Myocyte (in vitro differentiated cells): ENCODE measurements around the gene TMEM191C. TPM values are rescaled to one million over a fixed set of nuclear protein-coding genes. Genes with fewer than 3 reads are reported as not detected.
"Not testable (repeated sequence)": the region's sequence is repeated elsewhere in the genome, so short reads cannot be mapped to it uniquely, and the experiment has no call there.

Experiments used
- DNase-seq: peaks from one replicate; pipeline ENCODE4 v3.0.0-alpha.2; 2012; ENCODE audit warnings: low read depth
- polyA plus RNA-seq: library from polyadenylated mRNA; unstranded; fragments of >200 nt; gene quantifications from one replicate; pipeline ENCODE4 v1.2.1, GENCODE V29; 2012; ENCODE audit warnings: missing spikeins
- total RNA-seq: library from RNA; depleted of rRNA; stranded (reverse); fragments of >200 nt; gene quantifications from 2 replicates; pipeline ENCODE4 v1.2.3, GENCODE V29; 2014

The TMEM191C gene
- 0.52 and 0.75 TPM in 2 replicates for total RNA-seq
- 0.79 TPM for polyA plus RNA-seq

DNA sequence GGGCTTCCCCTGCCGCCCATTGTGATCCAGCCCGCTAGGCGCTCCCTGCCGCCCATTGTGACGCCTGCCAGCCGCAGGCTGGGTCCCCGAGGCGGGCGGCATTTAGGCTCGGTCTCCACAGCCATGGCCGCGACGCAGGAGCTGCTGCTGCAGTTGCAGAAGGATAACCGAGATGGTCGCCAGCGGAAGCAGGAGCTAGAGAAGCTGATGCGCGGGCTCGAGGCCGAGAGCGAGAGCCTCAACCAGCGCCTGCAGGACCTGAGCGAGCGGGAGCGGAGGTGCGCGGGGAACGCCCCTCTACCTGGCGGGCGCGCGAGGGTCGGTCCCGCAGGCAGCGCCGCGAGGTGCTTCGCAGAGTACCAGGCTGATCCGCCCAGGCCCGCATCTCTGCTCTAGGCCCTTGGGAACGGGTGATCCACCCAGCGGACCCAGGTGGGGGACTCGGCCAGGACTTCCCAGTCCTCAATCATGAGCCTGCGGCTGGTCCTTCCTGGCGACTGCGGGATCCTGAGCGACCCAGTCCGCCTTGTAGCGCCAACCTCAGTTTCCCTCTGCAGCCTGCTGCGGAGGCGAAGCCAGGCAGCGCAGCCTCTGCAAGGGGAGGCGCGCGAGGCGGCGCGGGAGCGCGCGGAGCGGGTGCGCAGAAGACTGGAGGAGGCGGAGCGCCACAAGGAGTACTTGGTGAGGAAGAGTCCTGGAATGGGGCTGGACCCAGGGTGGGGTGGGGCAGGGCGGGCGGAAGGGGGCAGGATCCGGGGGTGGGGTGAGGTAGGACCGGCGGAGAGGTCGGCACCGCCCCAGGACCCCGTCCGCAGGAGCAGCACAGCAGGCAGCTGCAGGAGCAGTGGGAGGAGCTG is at the start of gene TMEM191C:
TSS of gene TMEM191C (plus strand) at position 51 of the 857 bp plus-strand sequence. CDS start at position 124, 73 bp downstream.
- DNase-seq = not testable (repeated sequence)

- DNase-seq = not testable (repeated sequence)
Measured at GRCh38 chr22:21417853-21418252, 49.3 kb upstream of the TMEM191C start.

- DNase-seq = not testable (repeated sequence)
Measured at GRCh38 chr22:21418974-21419638, 48.1 kb upstream of the TMEM191C start.

GRCh38 chr22:21420180-21420763 is 46.9 kb upstream of the TMEM191C start:
- not testable (repeated sequence) for DNase-seq

DNA sequence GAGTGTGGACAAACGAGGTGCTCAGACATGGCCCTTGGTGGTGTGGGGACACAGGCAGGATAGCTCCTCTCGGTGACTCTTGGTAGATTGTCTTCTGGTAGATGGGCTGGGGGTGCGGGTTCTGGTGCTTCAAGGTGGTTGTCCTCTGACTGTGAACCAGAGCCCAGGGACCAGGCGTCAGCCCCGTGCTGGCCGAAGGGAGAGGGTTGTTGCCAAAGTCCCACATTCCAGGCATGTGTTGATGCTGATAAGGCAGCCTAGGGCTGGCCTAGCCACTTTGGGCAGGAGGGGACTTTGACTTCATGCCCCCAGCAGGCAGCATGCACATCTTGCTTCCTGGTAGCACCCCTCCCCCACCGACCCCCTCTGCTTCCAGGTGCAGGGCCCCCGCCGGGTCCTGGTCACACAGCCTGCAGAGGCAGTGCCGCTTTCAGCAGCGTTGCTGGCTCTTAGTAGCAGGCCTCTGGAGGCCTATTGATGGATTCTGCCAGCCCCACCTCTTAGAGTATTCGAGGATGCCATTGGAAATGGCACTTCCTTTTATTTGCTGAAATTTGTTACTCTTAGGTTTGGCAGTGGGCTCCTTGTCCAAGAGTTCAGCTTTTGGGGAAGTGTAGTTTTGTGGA is 43.0 kb upstream of the TMEM191C start:
- DNase-seq = not testable (repeated sequence)

DNA sequence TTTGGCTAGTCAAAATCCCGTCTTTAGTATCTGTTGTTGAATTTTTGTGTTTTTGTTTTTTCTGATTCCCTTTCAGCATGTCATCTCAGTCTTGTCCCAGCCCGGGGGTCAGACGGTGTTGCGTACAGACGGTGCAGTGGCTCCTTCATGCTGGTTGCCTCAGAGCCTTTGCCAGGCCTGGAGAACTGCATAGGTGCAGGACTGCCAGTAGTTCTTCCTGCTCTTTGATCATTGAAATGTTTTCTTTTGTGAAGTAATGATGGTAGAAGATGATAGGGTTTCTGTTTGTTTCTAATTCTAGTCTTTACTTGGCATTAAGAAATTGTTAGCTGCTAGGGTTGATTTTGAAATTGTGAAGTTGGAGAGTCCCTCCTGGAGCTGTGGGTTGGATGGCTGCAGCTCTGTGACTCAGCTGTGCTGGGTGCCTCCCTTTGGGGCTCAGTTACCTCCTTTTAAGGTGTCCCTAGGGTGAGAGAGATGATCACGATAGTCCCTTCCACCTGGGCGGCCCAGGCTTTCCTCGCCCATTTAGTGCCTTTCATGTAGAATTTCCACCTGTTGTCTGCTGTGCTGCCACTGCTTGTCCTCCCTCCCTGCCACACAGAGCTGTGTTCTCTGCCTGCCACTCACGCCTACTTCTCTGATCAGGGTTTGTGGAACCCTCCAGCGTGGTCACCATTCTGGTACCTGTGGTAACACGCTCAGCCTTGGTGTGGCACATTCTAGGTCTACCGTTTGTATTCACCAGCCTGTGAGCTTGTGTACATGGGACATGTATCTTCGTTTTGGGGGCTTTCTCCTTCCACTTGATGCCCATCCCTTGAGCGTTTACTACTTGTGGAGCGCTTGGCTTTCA is 32.6 kb upstream of the TMEM191C start:
- DNase-seq = not testable (repeated sequence)

DNA sequence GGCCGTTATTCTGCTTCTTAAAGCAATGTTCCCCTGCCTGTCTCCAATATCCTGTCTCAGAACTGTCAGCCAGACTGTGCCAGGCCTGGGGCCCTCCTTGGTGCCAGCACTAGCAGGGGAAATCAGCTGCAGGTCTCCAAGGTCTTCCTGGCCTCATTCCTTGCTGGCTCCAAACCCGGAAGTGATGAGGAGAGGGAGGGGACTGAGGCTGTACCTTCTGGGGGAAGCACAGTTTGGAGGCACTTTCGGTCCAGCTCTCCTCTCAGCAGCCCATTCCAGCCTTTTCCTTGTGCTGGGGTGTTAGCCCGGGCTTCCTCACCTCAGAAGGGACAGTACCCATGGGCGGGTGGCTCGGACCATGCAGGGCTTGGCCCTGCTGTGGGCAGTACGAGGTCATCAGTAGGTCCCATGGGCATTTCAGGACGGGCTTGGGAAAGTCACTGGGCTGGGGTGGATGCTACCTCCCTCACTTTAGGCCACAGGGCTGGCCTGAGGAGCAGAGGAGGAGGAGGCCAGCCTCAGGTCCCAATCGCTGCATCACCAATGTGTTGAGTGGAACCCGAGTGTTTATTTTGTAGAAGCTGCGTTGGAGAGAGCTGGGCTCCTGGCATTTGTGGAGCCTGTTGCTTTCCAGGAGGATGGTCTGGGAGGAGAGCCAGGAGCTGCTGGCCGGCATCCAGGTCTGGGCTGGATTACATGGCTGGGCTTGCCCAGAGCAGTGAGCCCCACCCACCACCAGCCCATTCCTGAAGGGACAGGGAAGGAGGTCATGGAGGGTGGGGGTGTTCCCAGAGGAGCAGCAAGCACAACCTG is 31.0 kb upstream of the TMEM191C start:
- DNase-seq = not testable (repeated sequence)

GRCh38 chr22:21438013-21438412 is 29.2 kb upstream of the TMEM191C start:
- not testable (repeated sequence) for DNase-seq

DNA sequence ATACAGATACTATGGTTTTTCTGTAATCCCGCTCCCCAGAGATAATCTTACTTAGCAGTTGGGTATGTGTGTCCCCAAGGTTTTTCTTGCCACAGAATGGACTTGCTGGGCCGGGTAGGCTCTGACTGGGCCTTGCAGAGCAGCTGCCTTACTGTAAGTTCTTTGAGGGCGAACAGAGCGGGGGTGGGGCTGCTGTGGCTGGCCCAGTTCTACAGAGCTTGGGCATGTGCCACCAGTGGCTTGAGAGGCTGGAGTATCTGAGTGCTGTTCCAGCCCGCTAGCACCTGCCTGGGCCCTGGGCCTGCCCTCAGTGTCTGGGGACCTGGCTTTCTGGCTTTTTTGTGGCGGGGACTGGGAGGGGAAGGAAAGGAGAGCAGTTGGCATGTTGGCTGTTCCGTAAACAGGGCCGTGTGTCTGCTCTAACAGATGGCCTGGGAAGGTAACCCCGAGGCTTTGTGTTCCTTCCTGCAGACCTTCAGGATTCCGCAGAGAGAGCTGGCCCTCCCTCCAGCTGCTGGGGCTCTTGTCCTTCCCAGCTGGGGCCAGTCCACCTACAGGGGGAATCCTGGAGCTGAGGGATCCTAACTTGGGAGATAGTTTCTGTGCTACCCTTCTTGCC is 27.1 kb upstream of the TMEM191C start:
- not testable (repeated sequence) for DNase-seq

- DNase-seq = not testable (repeated sequence)
Measured at GRCh38 chr22:21440676-21441075, 26.5 kb upstream of the TMEM191C start.

DNA sequence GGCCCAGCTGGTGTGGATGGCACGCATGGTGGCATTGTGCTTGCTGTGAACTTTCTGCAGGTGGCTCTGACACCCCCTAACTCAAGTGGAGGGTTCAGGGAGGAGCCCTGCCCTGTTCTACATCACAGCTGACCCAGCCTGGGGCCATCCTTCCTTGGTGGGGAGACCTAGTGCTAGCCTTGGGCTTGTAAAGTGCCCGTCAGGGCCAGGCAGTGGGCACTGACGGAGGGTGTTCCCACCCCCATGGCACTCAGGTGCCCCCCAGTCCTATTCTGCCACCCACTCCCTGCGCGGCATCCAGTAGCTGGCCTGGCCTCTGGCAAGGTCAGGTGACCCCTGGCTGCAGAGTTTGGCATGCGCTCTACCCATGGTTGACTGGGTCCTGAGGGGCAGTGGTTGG is 26.0 kb upstream of the TMEM191C start:
- DNase-seq = not testable (repeated sequence)

- DNase-seq = not testable (repeated sequence)
Measured at GRCh38 chr22:21442123-21442522, 25.1 kb upstream of the TMEM191C start.

DNA sequence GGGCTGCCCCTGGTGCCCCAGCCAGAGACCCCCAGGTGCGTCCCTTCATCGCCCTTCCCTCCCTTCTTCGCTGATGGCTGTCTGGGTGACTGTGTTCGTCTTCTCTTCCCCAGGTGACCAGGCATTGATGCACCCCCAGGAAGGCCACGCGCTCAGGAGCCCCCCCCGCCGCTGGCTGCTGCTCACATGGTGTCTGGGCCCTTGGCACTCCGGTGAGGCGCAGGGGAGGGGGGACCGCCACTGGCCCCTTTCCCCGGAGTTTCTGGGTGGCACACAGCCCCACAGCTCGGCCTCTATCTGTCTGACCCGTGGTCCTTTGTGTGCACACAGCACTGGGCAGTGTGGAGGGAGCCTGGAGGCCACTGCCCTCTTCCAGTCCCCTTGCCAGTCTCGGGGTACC is 24.5 kb upstream of the TMEM191C start:
- not testable (repeated sequence) for DNase-seq

GRCh38 chr22:21443057-21443734 is 24.0 kb upstream of the TMEM191C start:
- DNase-seq = no peak

- DNase-seq = no peak
Measured at GRCh38 chr22:21443735-21444421, 23.3 kb upstream of the TMEM191C start.

DNA sequence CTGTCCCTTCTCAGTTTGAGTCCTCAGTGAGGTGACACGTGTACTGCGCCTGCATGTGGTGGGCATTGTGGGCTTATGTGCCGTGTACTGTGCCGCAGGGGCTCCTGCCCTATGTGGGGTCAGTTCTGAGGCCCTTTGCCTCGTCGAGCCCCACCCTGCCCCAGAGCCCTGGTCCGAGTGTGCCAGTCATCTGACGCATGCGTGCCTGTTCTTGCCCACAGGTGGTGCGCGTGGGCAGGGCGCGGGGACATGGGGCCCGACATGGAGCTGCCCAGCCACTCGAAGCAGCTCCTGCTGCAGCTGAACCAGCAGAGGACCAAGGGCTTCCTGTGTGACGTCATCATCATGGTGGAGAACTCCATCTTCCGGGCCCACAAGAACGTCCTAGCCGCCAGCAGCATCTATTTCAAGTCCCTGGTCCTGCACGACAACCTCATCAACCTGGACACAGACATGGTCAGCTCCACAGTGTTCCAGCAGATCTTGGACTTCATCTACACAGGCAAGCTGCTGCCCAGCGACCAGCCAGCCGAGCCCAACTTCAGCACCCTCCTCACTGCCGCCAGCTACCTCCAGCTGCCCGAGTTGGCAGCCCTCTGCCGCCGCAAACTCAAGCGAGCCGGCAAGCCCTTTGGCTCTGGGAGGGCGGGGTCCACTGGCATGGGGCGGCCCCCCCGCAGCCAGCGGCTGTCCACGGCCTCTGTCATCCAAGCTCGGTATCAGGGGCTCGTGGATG is 22.3 kb upstream of the TMEM191C start:
- no peak for DNase-seq

DNA sequence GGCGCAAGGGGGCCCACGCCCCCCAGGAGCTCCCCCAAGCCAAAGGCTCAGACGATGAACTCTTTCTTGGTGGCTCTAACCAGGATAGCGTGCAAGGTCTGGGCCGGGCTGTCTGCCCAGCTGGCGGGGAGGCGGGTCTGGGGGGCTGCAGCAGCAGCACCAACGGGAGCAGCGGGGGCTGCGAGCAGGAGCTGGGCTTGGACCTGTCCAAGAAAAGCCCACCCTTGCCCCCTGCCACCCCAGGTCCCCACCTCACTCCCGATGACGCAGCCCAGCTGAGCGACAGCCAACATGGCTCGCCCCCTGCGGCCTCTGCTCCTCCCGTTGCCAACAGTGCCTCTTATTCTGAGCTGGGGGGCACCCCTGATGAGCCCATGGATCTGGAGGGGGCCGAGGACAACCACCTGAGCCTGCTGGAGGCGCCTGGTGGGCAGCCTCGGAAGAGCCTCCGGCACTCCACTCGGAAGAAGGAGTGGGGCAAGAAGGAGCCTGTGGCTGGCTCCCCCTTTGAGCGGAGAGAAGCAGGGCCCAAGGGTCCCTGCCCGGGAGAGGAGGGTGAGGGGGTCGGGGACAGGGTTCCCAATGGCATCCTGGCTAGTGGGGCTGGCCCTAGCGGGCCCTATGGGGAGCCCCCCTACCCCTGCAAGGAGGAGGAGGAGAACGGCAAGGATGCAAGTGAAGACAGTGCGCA is 21.6 kb upstream of the TMEM191C start:
- no peak for DNase-seq
